Activated CD4-positive, alpha-beta T cell treated with anti-CD3 and anti-CD28 coated beads for 36 hours (primary cell): ENCODE results near the gene ANKRD66. TPM values are rescaled to one million over a fixed set of nuclear protein-coding genes. Genes with fewer than 3 reads are reported as not detected.

Source experiments
- ATAC-seq: fragments of 200-7000 bp; cut with Tn5 transposase; one replicate; pipeline ENCODE4 v1.10.0; 2021; ENCODE audit warnings: mild to moderate bottlenecking, moderate library complexity
- CTCF ChIA-PET: fragments of 350-600 bp; sonication (Branson Sonifier 250); formaldehyde crosslinking; loops from one replicate; lab custom pipeline; 2021; ENCODE audit warnings: antibody characterized with exemption; lab: Charles Lee
- POLR2A ChIA-PET: fragments of 350-600 bp; sonication (Branson Sonifier 250); formaldehyde crosslinking; loops from one replicate; lab custom pipeline; 2021; ENCODE audit warnings: antibody characterized with exemption, inconsistent platforms; lab: Charles Lee
- DNase-seq: peaks from one replicate; pipeline ENCODE4 v3.0.0-alpha.2; 2020
- H3K27ac Mint-ChIP-seq: one replicate; pipeline ENCODE4 v1.8.0; 2021; ENCODE audit warnings: mixed read lengths
- H3K27me3 Mint-ChIP-seq: one replicate; pipeline ENCODE4 v1.8.0; 2021; ENCODE audit warnings: mixed read lengths
- H3K36me3 Mint-ChIP-seq: one replicate; pipeline ENCODE4 v1.8.0; 2021; ENCODE audit warnings: low read depth, mixed read lengths
- H3K4me1 Mint-ChIP-seq: one replicate; pipeline ENCODE4 v1.8.0; 2021; ENCODE audit warnings: mixed read lengths
- H3K4me3 Mint-ChIP-seq: one replicate; pipeline ENCODE4 v1.8.0; 2021; ENCODE audit warnings: mild to moderate bottlenecking, moderate library complexity, mixed read lengths
- H3K9me3 Mint-ChIP-seq: one replicate; pipeline ENCODE4 v1.8.0; 2021; ENCODE audit warnings: low read depth, mixed read lengths
- intact Hi-C, 2 experiments: fragments of 100-400 bp; cut with DNase I in 1 of 2; cut with micrococcal nuclease in 1 of 2; formaldehyde crosslinking; loops; one replicate each; pipeline versions ENCODE4 v1.14.2 to v1.15.1; 2022 to 2024; cut with DNase I, micrococcal nuclease
- total RNA-seq, 2 experiments: library from RNA; stranded (reverse); gene quantifications; one replicate each; pipeline ENCODE4 v1.2.3, GENCODE V29; 2021

ANKRD66 gene
- total RNA-seq, 2 experiments from 2014 or later: not detected

DNA sequence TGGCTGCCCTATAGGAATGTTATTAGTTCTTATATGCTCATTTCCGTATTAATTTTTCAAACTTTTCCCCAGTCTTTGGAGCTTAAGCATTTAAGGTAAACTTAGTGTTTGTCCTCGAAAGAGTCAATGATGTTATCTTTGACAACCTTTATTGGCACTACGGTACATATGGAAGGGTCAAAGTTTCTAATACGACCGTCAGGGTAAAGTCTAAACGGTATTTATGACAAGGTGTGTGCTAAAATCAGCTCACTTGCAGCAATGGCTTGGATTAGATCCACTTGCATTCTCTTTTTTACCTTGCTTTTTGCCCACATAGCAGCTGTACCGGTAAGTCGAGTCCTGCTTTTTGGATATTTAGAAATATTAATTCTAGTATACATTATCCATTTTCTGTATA lies 46.4 kb downstream of the ANKRD66 start, which contains the start of gene MEP1A:
Gene MEP1A, plus strand, starts transcription at position 252 of the 400 bp plus-strand sequence. Its CDS starts 10 bp downstream, at position 262.
- CTCF ChIA-PET: no interaction called here
- POLR2A ChIA-PET: no interaction called here
- no peaks in the 10 kb centered on the region for H3K4me1 Mint-ChIP-seq
- no peaks in the 10 kb centered on the region for H3K36me3 Mint-ChIP-seq
- H3K27ac Mint-ChIP-seq: no peak within 1 kb of the TSS
- H3K4me3 Mint-ChIP-seq: no peak within 1 kb of the TSS
- intact Hi-C loops: no loop called here
- peaks cover 3% of the 10 kb centered on the region for H3K27me3 Mint-ChIP-seq
- ATAC-seq (no peak), DNase-seq (no peak)
- no peaks in the 10 kb centered on the region for H3K9me3 Mint-ChIP-seq

DNA sequence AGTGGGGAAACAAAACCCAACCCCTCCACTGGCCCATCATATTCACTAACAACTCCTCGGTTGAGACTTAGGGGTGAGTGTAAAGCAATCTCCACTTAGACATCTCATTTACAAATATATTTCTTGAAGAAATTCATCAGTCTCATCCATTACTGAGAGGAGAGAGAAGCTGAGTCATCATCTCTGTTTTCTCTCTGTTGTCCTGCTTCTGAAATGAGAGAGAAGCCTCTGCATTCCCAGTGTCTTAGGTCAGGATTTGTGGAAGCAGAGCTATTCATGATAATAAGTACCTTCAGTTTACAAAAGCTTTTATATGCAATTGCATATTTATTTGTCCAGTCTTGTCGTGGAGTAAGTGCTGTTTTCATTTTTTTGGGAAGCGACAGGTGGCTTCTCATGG lies 47.3 kb downstream of the ANKRD66 start:
- no peaks in the 10 kb centered on the region for H3K36me3 Mint-ChIP-seq
- POLR2A ChIA-PET: no interaction called here
- H3K4me1 Mint-ChIP-seq: no peaks in the 10 kb centered on the region
- no peaks in the 10 kb centered on the region for H3K9me3 Mint-ChIP-seq
- peaks cover 4% of the 10 kb centered on the region for H3K27me3 Mint-ChIP-seq
- intact Hi-C loops: no loop called here
- CTCF ChIA-PET: no interaction called here
- ATAC-seq (no peak), DNase-seq (no peak)
- H3K4me3 Mint-ChIP-seq: no peak overlapping the region
- no peak overlapping the region for H3K27ac Mint-ChIP-seq

GRCh38 chr6:46795816-46796215 lies 49.1 kb downstream of the ANKRD66 start:
- peaks cover 9% of the 10 kb centered on the region for H3K27me3 Mint-ChIP-seq
- H3K4me3 Mint-ChIP-seq: no peak overlapping the region
- intact Hi-C loops: no loop called here
- DNase-seq (no peak), ATAC-seq (no peak)
- H3K36me3 Mint-ChIP-seq: no peaks in the 10 kb centered on the region
- no peaks in the 10 kb centered on the region for H3K4me1 Mint-ChIP-seq
- ChIA-PET CTCF (interaction anchor here (0.7 kb wide), 1 partner anchor 22 kb away, joined by 3 read pairs; no protein-coding TSS in a partner anchor), POLR2A (no interaction called here)
- no peak overlapping the region for H3K27ac Mint-ChIP-seq
- H3K9me3 Mint-ChIP-seq: no peaks in the 10 kb centered on the region

GRCh38 chr6:46796848-46797580 lies 50.3 kb downstream of the ANKRD66 start:
- DNase-seq: no peak
- ChIA-PET CTCF (no interaction called here), POLR2A (no interaction called here)
- Mint-ChIP-seq H3K27me3 (peaks cover 11% of the 10 kb centered on the region), H3K9me3 (no peaks in the 10 kb centered on the region), H3K36me3 (no peaks in the 10 kb centered on the region), H3K4me1 (no peaks in the 10 kb centered on the region), H3K27ac (no peak overlapping the region), H3K4me3 (no peak overlapping the region)
- no peak for ATAC-seq
- intact Hi-C loops: no loop called here

GRCh38 chr6:46799657-46800056 lies 52.9 kb downstream of the ANKRD66 start:
- Mint-ChIP-seq H3K27ac (no peak overlapping the region), H3K36me3 (no peaks in the 10 kb centered on the region), H3K27me3 (peaks cover 12% of the 10 kb centered on the region), H3K9me3 (no peaks in the 10 kb centered on the region), H3K4me1 (no peaks in the 10 kb centered on the region), H3K4me3 (no peak overlapping the region)
- no peak for ATAC-seq
- ChIA-PET CTCF (no interaction called here), POLR2A (no interaction called here)
- DNase-seq: no peak
- intact Hi-C loops: no loop called here

DNA sequence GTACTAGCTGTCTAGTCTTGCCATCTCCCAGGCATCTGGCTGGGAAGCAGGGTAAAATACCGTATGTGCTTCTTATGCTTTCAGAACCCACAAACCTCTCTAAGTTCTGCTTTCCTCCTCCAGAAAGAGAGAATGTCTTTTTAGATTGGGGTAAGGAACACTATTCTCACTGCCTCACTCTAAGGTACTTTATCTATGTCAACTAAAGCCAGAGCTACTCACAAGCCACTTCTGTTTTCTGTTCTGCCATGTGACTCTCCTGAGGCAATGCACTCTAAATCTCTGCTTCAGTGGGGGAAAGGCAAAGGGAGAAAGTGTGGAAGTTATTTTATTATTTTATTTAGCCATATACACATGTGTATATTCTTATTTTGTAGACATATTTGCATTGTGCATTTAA lies 62.1 kb downstream of the ANKRD66 start:
- H3K27me3 Mint-ChIP-seq: peaks cover 34% of the 10 kb centered on the region
- ATAC-seq (no peak), DNase-seq (no peak)
- H3K9me3 Mint-ChIP-seq: no peaks in the 10 kb centered on the region
- ChIA-PET CTCF (no interaction called here), POLR2A (no interaction called here)
- no peak overlapping the region for H3K4me3 Mint-ChIP-seq
- no peaks in the 10 kb centered on the region for H3K4me1 Mint-ChIP-seq
- no peak overlapping the region for H3K27ac Mint-ChIP-seq
- no peaks in the 10 kb centered on the region for H3K36me3 Mint-ChIP-seq
- intact Hi-C loops: no loop called here

Other genes starting within 250 kb of the ANKRD66 start
- not detected for gene CYP39A1, start 94.1 kb upstream of the ANKRD66 start, total RNA-seq
- gene SLC25A27, start 94.0 kb upstream of the ANKRD66 start, total RNA-seq: 1 to 10 TPM; 1.2 to 1.6 TPM
- gene TDRD6, start 59.0 kb upstream of the ANKRD66 start, total RNA-seq: not detected
- gene PLA2G7, start 11.6 kb upstream of the ANKRD66 start, total RNA-seq: not detected
- gene MEP1A, start 46.5 kb downstream of the ANKRD66 start, total RNA-seq: not detected
- gene ADGRF5, start 175.0 kb downstream of the ANKRD66 start, total RNA-seq: not detected